GM12801 (cell line): ENCODE data around the gene SMIM7.

ENCODE experiments used
- TF ChIP-seq, protein P1 (sequence below): IDR thresholded peaks from one replicate; pipeline ENCODE4 v1.5.1; 2011; ENCODE audit warnings: control low read depth; ENCODE audit not compliant: insufficient read length; ENCODE audit errors: extremely low read depth

The SMIM7 gene

DNA sequence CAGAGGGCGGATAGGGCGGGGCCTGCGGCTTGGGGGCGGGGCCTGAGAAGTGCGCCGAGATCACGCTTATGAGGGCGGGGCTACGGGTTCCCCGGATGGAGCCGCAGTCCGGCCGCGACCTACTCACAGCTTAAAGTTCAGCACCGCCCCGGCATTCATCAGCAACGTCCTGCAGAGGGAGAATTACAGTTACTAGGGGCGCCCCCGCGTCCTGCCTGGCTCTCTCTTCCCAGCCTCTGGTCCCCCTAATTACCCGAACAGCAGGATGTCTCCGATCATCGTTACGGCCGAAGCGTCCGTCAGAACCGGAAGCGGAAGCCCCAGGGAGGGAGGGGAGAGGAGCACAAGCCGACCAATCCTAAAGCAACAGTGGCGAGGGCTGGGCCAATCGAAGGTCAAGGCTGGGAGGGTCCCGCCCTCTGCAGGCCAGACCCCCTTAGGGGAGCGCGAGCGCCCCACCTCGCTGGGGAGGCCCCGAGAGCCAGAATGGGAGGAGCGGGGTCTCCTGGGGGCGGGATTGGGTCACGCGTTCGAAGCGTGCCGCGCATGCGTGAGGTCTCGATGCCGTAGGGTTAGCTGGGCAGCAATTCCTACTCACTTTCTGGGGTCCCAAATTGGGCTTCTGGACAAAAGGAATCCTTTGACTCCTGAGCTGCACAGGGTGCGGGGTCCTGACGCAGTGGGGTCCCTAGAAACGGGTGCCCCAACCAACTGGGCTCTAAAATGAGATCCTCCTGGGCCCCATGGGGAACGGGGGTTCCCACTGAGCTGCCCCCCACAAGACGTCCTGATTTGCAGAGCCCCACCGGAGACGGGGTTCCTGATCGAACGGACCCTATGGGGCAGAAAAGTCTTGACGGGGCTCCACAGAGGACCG, at the start of gene SMIM7:
Gene SMIM7, minus strand, starts transcription at position 313 of the 877 bp plus-strand sequence. Its CDS starts 34 bp downstream, at position 279.
- TF ChIP-seq, protein P1, sequence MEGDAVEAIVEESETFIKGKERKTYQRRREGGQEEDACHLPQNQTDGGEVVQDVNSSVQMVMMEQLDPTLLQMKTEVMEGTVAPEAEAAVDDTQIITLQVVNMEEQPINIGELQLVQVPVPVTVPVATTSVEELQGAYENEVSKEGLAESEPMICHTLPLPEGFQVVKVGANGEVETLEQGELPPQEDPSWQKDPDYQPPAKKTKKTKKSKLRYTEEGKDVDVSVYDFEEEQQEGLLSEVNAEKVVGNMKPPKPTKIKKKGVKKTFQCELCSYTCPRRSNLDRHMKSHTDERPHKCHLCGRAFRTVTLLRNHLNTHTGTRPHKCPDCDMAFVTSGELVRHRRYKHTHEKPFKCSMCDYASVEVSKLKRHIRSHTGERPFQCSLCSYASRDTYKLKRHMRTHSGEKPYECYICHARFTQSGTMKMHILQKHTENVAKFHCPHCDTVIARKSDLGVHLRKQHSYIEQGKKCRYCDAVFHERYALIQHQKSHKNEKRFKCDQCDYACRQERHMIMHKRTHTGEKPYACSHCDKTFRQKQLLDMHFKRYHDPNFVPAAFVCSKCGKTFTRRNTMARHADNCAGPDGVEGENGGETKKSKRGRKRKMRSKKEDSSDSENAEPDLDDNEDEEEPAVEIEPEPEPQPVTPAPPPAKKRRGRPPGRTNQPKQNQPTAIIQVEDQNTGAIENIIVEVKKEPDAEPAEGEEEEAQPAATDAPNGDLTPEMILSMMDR: no peak

DNA sequence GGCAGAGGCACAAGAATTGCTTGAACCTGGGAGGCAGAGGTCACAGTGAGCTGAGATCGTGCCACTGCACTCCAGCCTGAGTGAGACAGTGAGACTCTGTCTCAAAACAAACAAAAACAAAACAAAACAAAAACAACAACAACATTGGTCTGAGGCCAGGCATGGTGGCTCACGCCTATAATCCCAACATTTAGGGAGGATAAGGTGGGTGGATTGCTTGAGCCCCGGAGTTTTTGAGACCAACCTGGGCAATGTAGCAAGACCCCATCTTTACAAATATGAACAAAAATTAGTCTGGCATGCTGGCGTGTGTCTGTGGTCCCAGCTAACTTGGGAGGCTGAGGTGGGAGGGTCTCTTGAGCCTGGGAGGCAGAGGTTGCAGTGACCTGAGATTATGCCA, 43.7 kb upstream of the SMIM7 start:
- TF ChIP-seq, protein P1: no peak

DNA sequence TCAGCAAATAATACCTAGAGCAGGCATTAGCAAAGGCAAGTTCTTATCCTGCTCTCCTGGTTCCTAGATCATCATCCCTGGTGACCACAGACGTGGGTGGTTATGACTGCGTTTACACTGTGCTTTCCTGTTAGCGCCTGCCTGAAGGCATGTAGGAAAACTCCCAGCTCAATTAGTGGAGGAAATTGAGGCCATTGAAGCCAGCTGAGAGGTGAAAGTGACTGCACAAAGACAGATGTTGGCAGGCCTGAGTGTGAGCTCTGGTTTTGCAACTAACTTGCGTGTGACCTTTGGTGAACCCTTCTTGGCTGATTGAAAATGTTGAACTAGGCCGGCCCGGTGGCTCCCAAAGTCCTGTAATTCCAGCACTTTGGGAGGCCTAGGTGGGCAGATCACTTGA, 42.2 kb upstream of the SMIM7 start:
- TF ChIP-seq, protein P1: no peak

DNA sequence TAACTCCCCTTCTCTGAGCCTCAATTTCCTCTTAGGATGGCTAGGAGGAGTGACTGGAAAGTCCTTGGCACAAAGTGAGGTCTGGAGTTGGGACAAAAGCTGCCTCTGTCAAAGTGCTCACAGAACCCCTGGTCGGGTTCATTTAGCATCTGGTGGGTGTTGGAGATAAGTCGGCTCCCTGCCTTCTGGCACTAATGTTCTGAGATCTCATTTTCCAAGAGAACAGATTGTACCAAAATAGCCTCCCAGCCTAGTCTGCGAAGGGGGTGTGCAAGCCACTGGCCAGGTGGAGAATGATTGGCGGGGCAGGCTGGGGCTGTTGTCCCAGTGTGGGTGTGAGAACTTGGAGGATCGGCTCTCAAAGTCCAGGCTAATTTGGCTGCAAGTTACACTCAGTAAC, 39.0 kb upstream of the SMIM7 start:
- TF ChIP-seq, protein P1: no peak

DNA sequence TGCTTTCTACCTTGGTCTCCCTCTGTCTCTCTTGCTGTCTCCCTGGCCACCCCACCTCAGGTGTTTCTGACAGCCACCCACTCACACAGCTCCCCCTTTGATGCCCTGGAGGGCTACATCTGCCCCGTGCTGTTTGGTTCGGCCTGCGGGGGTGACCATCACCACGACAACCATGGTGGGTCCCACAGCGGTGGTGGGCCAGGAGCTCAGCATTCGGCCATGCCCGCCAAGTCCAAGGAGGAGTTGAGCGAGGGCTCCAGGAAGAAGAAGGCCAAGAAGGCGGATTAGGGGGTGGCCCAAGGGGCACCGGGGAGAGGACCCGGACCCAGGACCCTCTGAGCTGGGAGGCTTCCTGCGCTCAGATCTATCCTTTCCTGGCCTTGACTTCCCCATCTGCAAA, 28.1 kb upstream of the SMIM7 start:
- TF ChIP-seq, protein P1: no peak

DNA sequence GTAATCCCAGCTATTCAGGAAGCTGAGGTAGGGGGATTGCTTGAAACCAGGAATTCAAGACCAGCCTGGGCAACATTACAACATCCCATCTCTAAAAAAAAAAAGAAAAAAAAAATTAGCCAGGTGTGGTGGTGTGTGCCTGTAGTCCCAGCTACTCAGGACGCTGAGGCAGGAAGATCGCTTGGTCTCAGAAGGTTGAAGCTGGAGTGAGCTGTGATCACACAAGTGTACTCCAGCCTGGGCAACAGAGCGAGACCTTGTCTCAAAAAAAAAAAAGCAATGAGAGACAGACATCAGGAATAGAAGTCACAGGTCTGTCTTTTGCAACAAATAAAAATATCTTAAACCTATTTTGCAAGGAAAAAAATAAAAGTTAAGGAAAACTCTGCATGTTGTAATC, 24.3 kb upstream of the SMIM7 start:
- TF ChIP-seq, protein P1: no peak

DNA sequence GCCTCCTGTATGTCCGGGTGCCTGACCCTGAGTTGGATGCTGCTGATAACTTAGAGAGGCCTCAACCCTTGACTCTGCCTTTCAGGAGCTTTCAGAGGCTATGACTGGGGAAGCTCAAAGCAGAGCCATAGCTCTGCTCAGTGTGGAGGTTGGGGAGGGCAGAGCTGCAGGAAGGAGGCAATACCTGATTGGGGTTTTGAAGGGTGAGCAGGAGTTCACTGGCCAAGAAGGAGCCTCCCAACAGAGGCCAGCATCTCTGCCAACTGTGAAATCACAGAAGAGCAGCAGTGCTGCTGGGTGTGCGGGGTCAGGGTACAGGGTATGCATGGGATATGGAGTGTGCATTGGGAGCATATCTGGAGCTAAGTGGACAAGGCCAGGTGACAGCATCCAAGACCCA, 22.6 kb upstream of the SMIM7 start:
- TF ChIP-seq, protein P1: no peak
